Fibroblast of lung (primary cell): ENCODE measurements around the gene MYO3B.

Experiments used
- CTCF ChIP-seq, 2 donors: IDR thresholded peaks in 1 of 2; conservative IDR thresholded peaks in 1 of 2; 1 replicate in 1 of 2; 2 replicates in 1 of 2; pipeline ENCODE4 v1.5.1; 2011 to 2012; ENCODE audit warnings: low read length in 2 of 2, control low read depth in 1 of 2, inconsistent platforms in 1 of 2, low read depth in 1 of 2, mild to moderate bottlenecking in 1 of 2
- EZH2 ChIP-seq: IDR thresholded peaks from 2 replicates; pipeline ENCODE4 v1.5.1; 2012; ENCODE audit warnings: low read length, control low read depth, mild to moderate bottlenecking; ENCODE audit errors: missing control alignments

DNA sequence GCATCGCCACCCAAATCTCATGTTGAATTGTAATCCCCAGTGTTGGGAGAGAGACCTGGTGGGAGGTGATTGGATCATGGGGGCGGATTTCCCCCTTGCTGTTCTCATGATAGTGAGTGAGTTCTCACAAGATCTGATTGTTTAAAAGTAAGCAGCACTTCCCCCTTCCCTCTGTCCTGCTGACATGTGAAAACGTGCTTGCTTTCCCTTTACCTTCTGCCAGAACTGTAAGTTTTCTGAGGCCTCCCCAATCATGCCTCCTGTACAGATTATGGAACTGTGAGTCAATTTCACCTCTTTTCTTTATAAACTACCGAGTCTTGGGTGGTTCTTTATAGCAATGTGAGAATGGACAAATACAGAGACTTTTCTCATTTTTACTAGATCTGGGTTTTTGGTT lies 375.8 kb downstream of the MYO3B start:
- TF ChIP-seq CTCF (conservative IDR thresholded peaks at IDR 0.05 in 1 of 2, IDR thresholded peaks at IDR 0.05 in 1 of 2; ENCODE audit: low read depth in 1 of 2, low read length in 2 of 2) (no peak), EZH2 (no peak)
